Hematopoietic multipotent progenitor cell treated with erythropoietin and hydrocortisone succinate and interleukin-3 and kit ligand, for 6 days (in vitro differentiated cells): ENCODE results near the gene APH1B.

ENCODE experiments used
- DNase-seq: peaks from one replicate; pipeline ENCODE4 v3.0.0-alpha.2; 2015

APH1B gene

GRCh38 chr15:63357731-63358130 is 80.3 kb downstream of the APH1B start:
- no peak for DNase-seq

- no peak for DNase-seq
Observed at GRCh38 chr15:63358241-63359029, 81.0 kb downstream of the APH1B start.
